Fibroblast of mammary gland (primary cell): ENCODE data around the gene TACO1.

Experiments
- DNase-seq: peaks from one replicate; pipeline ENCODE4 v3.0.0-alpha.2; 2010; ENCODE audit warnings: low read depth
- H3K4me3 ChIP-seq: 2 replicates; pipeline ENCODE4 v1.5.1; 2011; ENCODE audit warnings: low read depth, mild to moderate bottlenecking, low read length, moderate library complexity; ENCODE audit not compliant: control insufficient read depth
- CTCF ChIP-seq: conservative IDR thresholded peaks from 2 replicates; pipeline ENCODE4 v1.5.1; 2011; ENCODE audit warnings: low read depth, low read length, inconsistent platforms; ENCODE audit not compliant: control insufficient read depth, insufficient read depth

TACO1 gene

GRCh38 chr17:63578027-63578768 is 22.5 kb upstream of the TACO1 start:
- no peak for TF ChIP-seq CTCF

GRCh38 chr17:63578769-63579111 is 22.0 kb upstream of the TACO1 start:
- no peak for TF ChIP-seq CTCF
- H3K4me3 ChIP-seq = no peak overlapping the region
- no peak for DNase-seq

More at GRCh38 chr17:63578027-63578768, 22.5 kb upstream of the TACO1 start:
- no peak for DNase-seq
- H3K4me3 ChIP-seq = no peak overlapping the region

- DNase-seq = no peak
- no peak for TF ChIP-seq CTCF
- no peak overlapping the region for H3K4me3 ChIP-seq
These were observed 21.1 kb upstream of the TACO1 start for GRCh38 chr17:63579633-63580032.

- TF ChIP-seq CTCF = no peak
- no peak overlapping the region for H3K4me3 ChIP-seq
- peak; percentile 16 for DNase-seq
These were observed 12.9 kb upstream of the TACO1 start for GRCh38 chr17:63587770-63588169.

GRCh38 chr17:63588797-63589196 is 11.9 kb upstream of the TACO1 start:
- TF ChIP-seq CTCF = no peak
- no peak for DNase-seq

GRCh38 chr17:63589646-63590045 is 11.0 kb upstream of the TACO1 start:
- DNase-seq = no peak
- no peak for TF ChIP-seq CTCF
- H3K4me3 ChIP-seq = no peak overlapping the region

More at GRCh38 chr17:63588797-63589196, 11.9 kb upstream of the TACO1 start:
- no peak overlapping the region for H3K4me3 ChIP-seq
